Heart right ventricle (tissue), 16 donors: ENCODE results near the gene TSPYL1. TPM values are rescaled to one million over a fixed set of nuclear protein-coding genes. Genes with fewer than 3 reads are reported as not detected.

Experiments used
- ATAC-seq, 8 donors: fragments of 200-7000 bp; cut with Tn5 transposase; one replicate each; pipeline ENCODE4 v1.9.1; 2020; ENCODE audit warnings: mild to moderate bottlenecking in 8 of 8, moderate library complexity in 8 of 8, moderate number of reproducible peaks in 1 of 8
- DNase-seq, 2 donors: peaks; one replicate each; pipeline ENCODE4 v3.0.0-alpha.2; 2020
- H3K27ac ChIP-seq, 10 donors: fragments of 200-600 bp; sonication (generic) in 2 of 10; one replicate each; pipeline versions ENCODE4 v1.5.0 to v1.8.0; 2020 to 2022; ENCODE audit warnings: mild to moderate bottlenecking in 3 of 10
- H3K27me3 ChIP-seq, 7 donors: fragments of 200-600 bp; one replicate each; pipeline ENCODE4 v1.8.0; 2021 to 2022; ENCODE audit warnings: mild to moderate bottlenecking in 2 of 7
- H3K36me3 ChIP-seq, 9 donors: fragments of 200-600 bp; sonication (generic) in 1 of 9; one replicate each; pipeline versions ENCODE4 v1.5.0 to v1.8.0; 2020 to 2022; ENCODE audit warnings: mild to moderate bottlenecking in 2 of 9
- H3K4me1 ChIP-seq, 9 donors: fragments of 200-600 bp; sonication (generic) in 1 of 9; one replicate each; pipeline versions ENCODE4 v1.5.0 to v1.8.0; 2020 to 2022; ENCODE audit warnings: mild to moderate bottlenecking in 4 of 9
- H3K4me3 ChIP-seq, 10 donors: fragments of 200-600 bp; sonication (generic) in 2 of 10; one replicate each; pipeline versions ENCODE4 v1.5.0 to v1.8.0; 2020 to 2022; ENCODE audit warnings: mild to moderate bottlenecking in 7 of 10, moderate library complexity in 2 of 10
- H3K9me3 ChIP-seq, 11 donors: fragments of 200-600 bp in 10 of 11; sonication (generic) in 2 of 11; one replicate each; pipeline versions ENCODE4 v1.5.0 to v1.8.0; 2013 to 2022; ENCODE audit warnings: mild to moderate bottlenecking in 2 of 11, control low read depth in 1 of 11, moderate library complexity in 1 of 11
- WGBS, 2 donors: extraction: QIAGEN DNeasy Blood & Tissue Kit; methylation state at CpG; one replicate each; pipeline ENCODE4 v1.1.7; 2013; ENCODE audit warnings: inconsistent platforms in 1 of 2; 5-methylcytosine and 5-hydroxymethylcytosine counted together
- intact Hi-C, 10 donors: fragments of 100-400 bp; cut with DNase I; formaldehyde crosslinking; loops; one replicate each; pipeline versions ENCODE4 v1.11.1 to v1.14.2; 2022
- polyA plus RNA-seq, 2 donors: library from polyadenylated mRNA; stranded (reverse); fragments of 200-250 nt; gene quantifications; one replicate each; pipeline ENCODE4 v1.2.3, GENCODE V29; 2013
- total RNA-seq, 10 donors: library from RNA; stranded (reverse); fragmentation: NEBNext Ultra II Directional in 3 of 10; extraction: Animal tissue kit (Norgen Biotek cat#: 25700) in 3 of 10; gene quantifications; one replicate each; pipeline versions ENCODE4 v1.2.1 to v1.2.4, GENCODE V29; 2021 to 2023
- TF ChIP-seq, protein P1 (sequence below), 9 donors: fragments of 200-600 bp; sonication (generic) in 2 of 9; IDR thresholded peaks; one replicate each; pipeline versions ENCODE4 v1.5.0 to v1.8.0; 2021 to 2022; ENCODE audit warnings: antibody characterized with exemption in 9 of 9, mild to moderate bottlenecking in 5 of 9, moderate library complexity in 1 of 9
- donor health status: Arrhythmogenic right ventricular cardiomyopathy.
- donor health status: ischemic (EF 13 %, LVEDD 7.1; RV severe dilation, severe dysfunction).
- donor health status: healthy with polysubstance abuse.
- donor health status: DM: no; HTN: yes; CAD: no.
- donor health status: DM: no; HTN: no; CAD: no.
- donor health status: ischemic (EF 25% LVEDD 6.9; RV normal size, moderate dysfunction).
- donor health status: ischemic (EF 25% LVEDD 5.7; RV mildly dilated, moderate dysfunction).
- donor health status: healthy.
- donor health status: DM: yes; HTN: yes; CAD: no.
- donor health status: Ischemic cardiomyopathy.
- donor health status: ischemic (EF 35%, LVEDD 5.7; RV mildly dilated, moderate dysfunction).
- donor health status: nonischemic (EF 11% LVEDD 7.7; RV severe dilation, severe dysfunction).
- donor health status: DM: yes; HTN: yes; CAD: no.
- donor health status: PGD.
- donor health status: ischemic (EF 29% LVEDD 5.4; RV normal size, mild dysfunction).
- donor health status: nonischemic (EF 23%, LVEDD 6.1; RV moderate dilation, normal function).

The TSPYL1 gene
- total and polyA plus RNA-seq, 12 donors, result 14.0 to 143 (median 105) TPM

DNA sequence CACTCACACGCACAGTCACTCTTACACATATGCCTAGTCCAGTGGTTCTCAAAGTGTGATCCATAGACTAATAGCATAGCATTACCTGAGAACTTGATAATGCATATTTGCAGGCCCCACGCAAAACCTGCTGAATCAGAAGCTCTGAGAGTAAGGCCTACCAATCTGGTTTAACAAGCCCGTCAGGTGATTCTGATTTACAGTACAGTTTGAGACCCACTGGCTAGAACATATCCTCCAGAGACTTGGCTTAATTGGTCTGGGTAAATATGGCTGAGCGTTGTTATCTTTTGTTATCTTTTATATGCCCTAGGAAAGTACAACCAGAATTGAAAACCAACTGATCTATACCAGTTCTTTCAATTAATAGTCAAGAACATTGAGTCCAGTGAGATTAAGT lies 35.4 kb downstream of the TSPYL1 start:
- Histone ChIP-seq H3K4me3 (no peak overlapping the region), H3K4me1 (peaks cover 0 to 27% (median 18%) of the 10 kb centered on the region in 9 donors), H3K36me3 (peaks cover 0 to 28% (median 4%) of the 10 kb centered on the region in 9 donors), H3K27me3 (no peaks in the 10 kb centered on the region), H3K27ac (no peak overlapping the region), H3K9me3 (no peaks in the 10 kb centered on the region)
- ATAC-seq (no peak), DNase-seq (no peak)
- WGBS, 2 donors, result 87 to 94% methylated on average over 4 of the region's 4 CpGs
- TF ChIP-seq, protein P1, sequence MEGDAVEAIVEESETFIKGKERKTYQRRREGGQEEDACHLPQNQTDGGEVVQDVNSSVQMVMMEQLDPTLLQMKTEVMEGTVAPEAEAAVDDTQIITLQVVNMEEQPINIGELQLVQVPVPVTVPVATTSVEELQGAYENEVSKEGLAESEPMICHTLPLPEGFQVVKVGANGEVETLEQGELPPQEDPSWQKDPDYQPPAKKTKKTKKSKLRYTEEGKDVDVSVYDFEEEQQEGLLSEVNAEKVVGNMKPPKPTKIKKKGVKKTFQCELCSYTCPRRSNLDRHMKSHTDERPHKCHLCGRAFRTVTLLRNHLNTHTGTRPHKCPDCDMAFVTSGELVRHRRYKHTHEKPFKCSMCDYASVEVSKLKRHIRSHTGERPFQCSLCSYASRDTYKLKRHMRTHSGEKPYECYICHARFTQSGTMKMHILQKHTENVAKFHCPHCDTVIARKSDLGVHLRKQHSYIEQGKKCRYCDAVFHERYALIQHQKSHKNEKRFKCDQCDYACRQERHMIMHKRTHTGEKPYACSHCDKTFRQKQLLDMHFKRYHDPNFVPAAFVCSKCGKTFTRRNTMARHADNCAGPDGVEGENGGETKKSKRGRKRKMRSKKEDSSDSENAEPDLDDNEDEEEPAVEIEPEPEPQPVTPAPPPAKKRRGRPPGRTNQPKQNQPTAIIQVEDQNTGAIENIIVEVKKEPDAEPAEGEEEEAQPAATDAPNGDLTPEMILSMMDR (IDR thresholded peaks at IDR 0.05), result no peak
- intact Hi-C loops, result no loop called here

DNA sequence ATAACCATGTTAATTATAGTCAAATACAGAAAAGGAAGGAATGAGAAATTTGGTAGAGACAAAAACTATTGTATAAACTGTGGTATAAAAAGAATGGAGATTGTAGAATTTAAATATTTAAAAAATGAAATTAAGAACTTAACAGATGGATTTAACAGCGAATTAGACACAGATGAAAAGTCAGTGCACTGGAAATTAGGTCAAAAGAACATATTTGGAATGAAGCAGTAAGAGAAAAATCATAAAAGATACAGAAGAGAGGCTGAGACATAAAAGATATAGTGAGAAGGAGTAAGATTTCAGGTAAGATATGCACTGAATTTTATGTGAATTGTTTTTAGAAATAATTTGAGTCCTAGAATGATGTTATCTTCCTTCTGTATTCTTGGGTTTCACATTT lies 39.9 kb downstream of the TSPYL1 start:
- DNase-seq (no peak), ATAC-seq (no peak)
- H3K27me3 ChIP-seq, result no peaks in the 10 kb centered on the region
- H3K4me1 ChIP-seq, result no peaks in the 10 kb centered on the region
- TF ChIP-seq, protein P1 (IDR thresholded peaks at IDR 0.05), result no peak
- WGBS, 2 donors, result 99 to 100% methylated on average over 1 of the region's 1 CpG
- no peak overlapping the region for H3K4me3 ChIP-seq
- intact Hi-C loops, result no loop called here
- H3K27ac ChIP-seq, result no peak overlapping the region
- peaks cover 0 to 56% (median 18%) of the 10 kb centered on the region in 9 donors for H3K36me3 ChIP-seq
- no peaks in the 10 kb centered on the region for H3K9me3 ChIP-seq

DNA sequence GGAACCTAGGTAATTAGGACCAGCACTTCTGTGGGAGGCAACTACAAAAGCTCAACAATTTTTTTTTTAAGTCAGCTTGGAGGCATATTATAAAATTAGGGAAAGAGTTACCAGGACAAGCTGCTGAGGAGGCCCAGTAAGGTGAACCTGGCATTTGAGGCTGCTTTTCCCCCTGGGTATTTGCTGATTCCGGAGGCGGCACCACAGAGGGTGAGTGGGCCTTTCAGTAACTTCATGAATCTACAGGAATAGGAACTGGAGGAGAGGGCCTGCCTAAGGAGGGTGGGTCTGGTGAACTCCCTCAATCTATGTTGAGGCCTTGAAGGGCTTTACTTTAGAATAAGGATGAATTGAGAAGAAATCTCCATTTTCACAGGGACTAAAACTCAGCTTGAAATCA lies 40.5 kb downstream of the TSPYL1 start:
- no peak for ATAC-seq
- H3K9me3 ChIP-seq, result no peaks in the 10 kb centered on the region
- no peaks in the 10 kb centered on the region for H3K27me3 ChIP-seq
- H3K27ac ChIP-seq, result no peak overlapping the region
- H3K36me3 ChIP-seq, result peaks cover 0 to 51% (median 18%) of the 10 kb centered on the region in 9 donors
- TF ChIP-seq, protein P1 (IDR thresholded peaks at IDR 0.05), result no peak
- no peak overlapping the region for H3K4me3 ChIP-seq
- 98 to 100% methylated on average over 2 of the region's 2 CpGs for WGBS, 2 donors
- no peaks in the 10 kb centered on the region for H3K4me1 ChIP-seq
- no peak for DNase-seq
- intact Hi-C loops, result no loop called here

DNA sequence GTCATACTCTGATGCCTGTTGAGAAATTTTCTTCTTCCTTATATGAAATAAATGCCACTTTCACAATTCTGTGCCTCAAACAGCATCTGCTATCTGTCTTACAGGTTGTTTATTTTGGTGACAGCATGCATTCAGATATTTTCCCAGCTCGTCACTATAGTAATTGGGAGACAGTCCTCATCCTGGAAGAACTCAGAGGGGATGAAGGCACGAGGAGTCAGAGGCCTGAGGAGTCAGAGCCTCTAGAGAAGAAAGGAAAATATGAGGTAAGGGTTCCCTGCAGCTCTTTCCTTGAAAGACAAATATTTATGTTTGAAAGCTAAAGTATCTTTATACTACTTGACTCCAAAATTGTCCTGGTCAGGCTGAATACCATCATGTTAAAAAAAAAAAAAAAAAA lies 41.6 kb downstream of the TSPYL1 start:
- WGBS, 2 donors, result 85 to 90% methylated on average over 2 of the region's 2 CpGs
- no peak for DNase-seq
- TF ChIP-seq, protein P1 (IDR thresholded peaks at IDR 0.05), result no peak
- intact Hi-C loops, result no loop called here
- Histone ChIP-seq H3K4me1 (no peaks in the 10 kb centered on the region), H3K4me3 (no peak overlapping the region), H3K36me3 (peaks cover 0 to 48% (median 18%) of the 10 kb centered on the region in 9 donors), H3K27ac (no peak overlapping the region), H3K9me3 (no peaks in the 10 kb centered on the region), H3K27me3 (no peaks in the 10 kb centered on the region)
- no peak for ATAC-seq
